Muscle layer of duodenum (tissue), 2 donors: ENCODE data around the gene TRAF3.

Source experiments
- H3K27ac ChIP-seq: one replicate; pipeline ENCODE4 v1.7.0; 2013; ENCODE audit warnings: mild to moderate bottlenecking, low read length
- H3K27me3 ChIP-seq: one replicate; pipeline ENCODE4 v1.7.0; 2013; ENCODE audit warnings: low read depth, mild to moderate bottlenecking, control low read depth, low read length
- H3K36me3 ChIP-seq, 2 donors: one replicate each; pipeline ENCODE4 v1.7.0; 2013; ENCODE audit warnings: low read length in 2 of 2, control low read depth in 1 of 2, mild to moderate bottlenecking in 1 of 2; ENCODE audit not compliant: insufficient read depth in 2 of 2, control insufficient read depth in 1 of 2
- H3K4me1 ChIP-seq, 2 donors: one replicate each; pipeline ENCODE4 v1.7.0; 2013; ENCODE audit warnings: low read length in 2 of 2, mild to moderate bottlenecking in 2 of 2, control low read depth in 1 of 2, moderate library complexity in 1 of 2; ENCODE audit not compliant: insufficient read depth in 2 of 2, control insufficient read depth in 1 of 2
- H3K4me3 ChIP-seq, 2 donors: one replicate each; pipeline ENCODE4 v1.7.0; 2013; ENCODE audit warnings: low read length in 2 of 2, low read depth in 1 of 2, mild to moderate bottlenecking in 1 of 2
- H3K9me3 ChIP-seq, 2 donors: one replicate each; pipeline ENCODE4 v1.7.0; 2013; ENCODE audit warnings: low read length in 2 of 2, control low read depth in 1 of 2, mild to moderate bottlenecking in 1 of 2; ENCODE audit not compliant: control insufficient read depth in 1 of 2
- donor health status: healthy.

Gene TRAF3

GRCh38 chr14:102737402-102738372 is 39.6 kb upstream of the TRAF3 start:
- Histone ChIP-seq H3K4me1 (no peaks in the 10 kb centered on the region), H3K27me3 (no peaks in the 10 kb centered on the region), H3K4me3 (no peak overlapping the region), H3K27ac (no peak overlapping the region), H3K36me3 (peaks cover 6 to 10% of the 10 kb centered on the region in 2 donors), H3K9me3 (peaks cover 0 to 8% of the 10 kb centered on the region in 2 donors)

- no peak overlapping the region for H3K27ac ChIP-seq
- no peaks in the 10 kb centered on the region for H3K4me1 ChIP-seq
- H3K36me3 ChIP-seq, result peaks cover 6 to 10% of the 10 kb centered on the region in 2 donors
- peaks cover 0 to 11% of the 10 kb centered on the region in 2 donors for H3K9me3 ChIP-seq
- no peaks in the 10 kb centered on the region for H3K27me3 ChIP-seq
- H3K4me3 ChIP-seq, result no peak overlapping the region
Measured at GRCh38 chr14:102738373-102739189, 38.7 kb upstream of the TRAF3 start.

- H3K27ac ChIP-seq, result no peak overlapping the region
Measured at GRCh38 chr14:102739190-102739469, 38.1 kb upstream of the TRAF3 start.

GRCh38 chr14:102746634-102747438 is 30.4 kb upstream of the TRAF3 start:
- Histone ChIP-seq H3K36me3 (no peaks in the 10 kb centered on the region), H3K9me3 (peaks cover 0 to 4% of the 10 kb centered on the region in 2 donors), H3K27me3 (no peaks in the 10 kb centered on the region), H3K27ac (no peak overlapping the region), H3K4me3 (no peak overlapping the region), H3K4me1 (no peaks in the 10 kb centered on the region)

More at GRCh38 chr14:102739190-102739469, 38.1 kb upstream of the TRAF3 start:
- Histone ChIP-seq H3K36me3 (peaks cover 6 to 10% of the 10 kb centered on the region in 2 donors), H3K4me3 (no peak overlapping the region), H3K27me3 (no peaks in the 10 kb centered on the region), H3K4me1 (no peaks in the 10 kb centered on the region), H3K9me3 (peaks cover 0 to 11% of the 10 kb centered on the region in 2 donors)

GRCh38 chr14:102748806-102749205 is 28.4 kb upstream of the TRAF3 start:
- Histone ChIP-seq H3K9me3 (no peaks in the 10 kb centered on the region), H3K36me3 (no peaks in the 10 kb centered on the region), H3K4me1 (no peaks in the 10 kb centered on the region), H3K27me3 (no peaks in the 10 kb centered on the region), H3K4me3 (no peak overlapping the region), H3K27ac (no peak overlapping the region)

- Histone ChIP-seq H3K27ac (no peak overlapping the region), H3K4me3 (no peak overlapping the region), H3K27me3 (no peaks in the 10 kb centered on the region), H3K4me1 (no peaks in the 10 kb centered on the region), H3K36me3 (no peaks in the 10 kb centered on the region), H3K9me3 (no peaks in the 10 kb centered on the region)
Measured at GRCh38 chr14:102749393-102750305, 27.6 kb upstream of the TRAF3 start.

GRCh38 chr14:102750376-102750775 is 26.9 kb upstream of the TRAF3 start:
- no peaks in the 10 kb centered on the region for H3K36me3 ChIP-seq
- H3K9me3 ChIP-seq, result no peaks in the 10 kb centered on the region
- no peaks in the 10 kb centered on the region for H3K27me3 ChIP-seq
- no peak overlapping the region for H3K4me3 ChIP-seq
- H3K4me1 ChIP-seq, result no peaks in the 10 kb centered on the region
- H3K27ac ChIP-seq, result no peak overlapping the region

- Histone ChIP-seq H3K27ac (no peak overlapping the region), H3K4me1 (no peaks in the 10 kb centered on the region), H3K9me3 (no peaks in the 10 kb centered on the region), H3K27me3 (no peaks in the 10 kb centered on the region), H3K4me3 (no peak overlapping the region), H3K36me3 (no peaks in the 10 kb centered on the region)
Measured at GRCh38 chr14:102751088-102751487, 26.2 kb upstream of the TRAF3 start.

- no peak overlapping the region for H3K4me3 ChIP-seq
- no peaks in the 10 kb centered on the region for H3K27me3 ChIP-seq
Measured at GRCh38 chr14:102752239-102752847, 24.9 kb upstream of the TRAF3 start.

More at GRCh38 chr14:102752239-102752847, 24.9 kb upstream of the TRAF3 start:
- Histone ChIP-seq H3K36me3 (no peaks in the 10 kb centered on the region), H3K27ac (no peak overlapping the region), H3K9me3 (no peaks in the 10 kb centered on the region), H3K4me1 (no peaks in the 10 kb centered on the region)
